ENCODE results near the gene TBX5. TPM values are rescaled to one million over a fixed set of nuclear protein-coding genes. Genes with fewer than 3 reads are reported as not detected.
"Not testable (repeated sequence)": the region's sequence is repeated elsewhere in the genome, so short reads cannot be mapped to it uniquely, and the experiment has no call there.

The TBX5 gene
- total RNA-seq, 1 donor from 2014 or later: not detected

GRCh38 chr12:114355389-114356088 lies 50.4 kb downstream of the TBX5 start:
- no peak overlapping the region for H3K4me3 ChIP-seq (ENCODE audit: low read depth, low read length)
- TF ChIP-seq, protein P1, sequence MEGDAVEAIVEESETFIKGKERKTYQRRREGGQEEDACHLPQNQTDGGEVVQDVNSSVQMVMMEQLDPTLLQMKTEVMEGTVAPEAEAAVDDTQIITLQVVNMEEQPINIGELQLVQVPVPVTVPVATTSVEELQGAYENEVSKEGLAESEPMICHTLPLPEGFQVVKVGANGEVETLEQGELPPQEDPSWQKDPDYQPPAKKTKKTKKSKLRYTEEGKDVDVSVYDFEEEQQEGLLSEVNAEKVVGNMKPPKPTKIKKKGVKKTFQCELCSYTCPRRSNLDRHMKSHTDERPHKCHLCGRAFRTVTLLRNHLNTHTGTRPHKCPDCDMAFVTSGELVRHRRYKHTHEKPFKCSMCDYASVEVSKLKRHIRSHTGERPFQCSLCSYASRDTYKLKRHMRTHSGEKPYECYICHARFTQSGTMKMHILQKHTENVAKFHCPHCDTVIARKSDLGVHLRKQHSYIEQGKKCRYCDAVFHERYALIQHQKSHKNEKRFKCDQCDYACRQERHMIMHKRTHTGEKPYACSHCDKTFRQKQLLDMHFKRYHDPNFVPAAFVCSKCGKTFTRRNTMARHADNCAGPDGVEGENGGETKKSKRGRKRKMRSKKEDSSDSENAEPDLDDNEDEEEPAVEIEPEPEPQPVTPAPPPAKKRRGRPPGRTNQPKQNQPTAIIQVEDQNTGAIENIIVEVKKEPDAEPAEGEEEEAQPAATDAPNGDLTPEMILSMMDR (conservative IDR thresholded peaks at IDR 0.05; ENCODE audit: low read depth, low read length): no peak
- no peak for DNase-seq (ENCODE audit: low read depth)

- H3K4me3 ChIP-seq (ENCODE audit: low read depth, low read length); DNase-seq (ENCODE audit: low read depth): not testable (repeated sequence)
These were observed 56.7 kb downstream of the TBX5 start for GRCh38 chr12:114349239-114349638.

DNA sequence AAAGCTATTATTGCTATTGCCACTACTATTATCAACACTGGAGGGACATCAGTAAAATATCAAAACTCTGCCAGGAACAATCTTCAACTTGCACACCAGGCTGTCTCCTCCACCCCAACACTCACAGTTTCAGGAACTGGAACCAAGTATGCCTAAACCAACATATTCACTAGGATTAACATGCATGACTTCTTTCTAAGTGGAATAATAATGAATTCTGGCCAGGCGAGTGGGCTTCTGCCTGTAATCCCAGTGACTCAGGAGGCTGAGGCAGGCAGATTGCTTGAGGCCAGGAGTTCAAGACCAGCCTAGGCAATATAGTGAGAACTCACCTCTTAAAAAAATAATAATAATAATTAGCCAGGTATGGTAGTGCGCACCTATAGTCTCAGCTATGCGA lies 58.1 kb downstream of the TBX5 start:
- TF ChIP-seq, protein P1 (conservative IDR thresholded peaks at IDR 0.05; ENCODE audit: low read depth, low read length): no peak
- H3K4me3 ChIP-seq (ENCODE audit: low read depth, low read length): no peak overlapping the region
- DNase-seq (ENCODE audit: low read depth): no peak

GRCh38 chr12:114344831-114345230 lies 61.1 kb downstream of the TBX5 start:
- no peak overlapping the region for H3K4me3 ChIP-seq (ENCODE audit: low read depth, low read length)
- DNase-seq (ENCODE audit: low read depth): no peak
- TF ChIP-seq, protein P1 (conservative IDR thresholded peaks at IDR 0.05; ENCODE audit: low read depth, low read length): no peak

DNA sequence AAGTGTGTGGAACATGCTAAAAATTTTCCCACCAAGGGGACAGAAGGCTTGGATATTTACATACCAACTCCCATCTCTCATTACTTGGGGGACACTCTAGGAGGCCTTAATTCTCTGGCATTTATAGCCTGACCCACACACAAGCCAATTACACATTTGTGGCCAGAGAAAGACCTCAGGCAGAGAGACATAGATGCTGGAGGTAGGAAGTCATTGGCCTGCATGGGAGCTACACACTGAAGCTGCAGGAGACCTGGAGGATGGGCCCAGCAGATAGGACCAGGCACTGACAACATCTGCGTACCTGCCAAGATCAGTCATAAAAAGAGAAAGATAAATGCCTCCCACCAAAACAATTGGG lies 61.7 kb downstream of the TBX5 start:
- TF ChIP-seq, protein P1 (conservative IDR thresholded peaks at IDR 0.05; ENCODE audit: low read depth, low read length): no peak
- DNase-seq (ENCODE audit: low read depth): no peak
- no peak overlapping the region for H3K4me3 ChIP-seq (ENCODE audit: low read depth, low read length)

- no peak overlapping the region for H3K4me3 ChIP-seq (ENCODE audit: low read depth, low read length)
- TF ChIP-seq, protein P1 (conservative IDR thresholded peaks at IDR 0.05; ENCODE audit: low read depth, low read length): no peak
- DNase-seq (ENCODE audit: low read depth): no peak
These were observed 62.2 kb downstream of the TBX5 start for GRCh38 chr12:114343585-114344302.

GRCh38 chr12:114342656-114343055 lies 63.3 kb downstream of the TBX5 start:
- H3K4me3 ChIP-seq (ENCODE audit: low read depth, low read length): no peak overlapping the region
- no peak for DNase-seq (ENCODE audit: low read depth)
- TF ChIP-seq, protein P1 (conservative IDR thresholded peaks at IDR 0.05; ENCODE audit: low read depth, low read length): no peak
